HFFc6 (cell line): ENCODE data around the gene NIT1. TPM values are rescaled to one million over a fixed set of nuclear protein-coding genes. Genes with fewer than 3 reads are reported as not detected.

Source experiments
- DNase-seq: peaks from one replicate; pipeline ENCODE4 v3.0.0-alpha.2; 2018
- H3K27ac Mint-ChIP-seq: 2 replicates; pipeline ENCODE4 v1.8.0; 2020; ENCODE audit warnings: mild to moderate bottlenecking, mixed read lengths
- H3K27me3 Mint-ChIP-seq: 2 replicates; pipeline ENCODE4 v1.8.0; 2021; ENCODE audit warnings: mild to moderate bottlenecking, moderate library complexity, mixed read lengths; ENCODE audit not compliant: insufficient read depth
- H3K36me3 Mint-ChIP-seq: 2 replicates; pipeline ENCODE4 v1.8.0; 2021; ENCODE audit warnings: low read depth, mixed read lengths
- H3K4me1 Mint-ChIP-seq: 2 replicates; pipeline ENCODE4 v1.8.0; 2020; ENCODE audit warnings: low read depth, mixed read lengths
- H3K4me3 Mint-ChIP-seq: 2 replicates; pipeline ENCODE4 v1.8.0; 2020; ENCODE audit warnings: mild to moderate bottlenecking, moderate library complexity, mixed read lengths
- H3K9me3 Mint-ChIP-seq: 2 replicates; pipeline ENCODE4 v1.8.0; 2020; ENCODE audit warnings: mild to moderate bottlenecking, mixed read lengths
- CTCF ChIP-seq: fragments of 200-600 bp; sonication (generic); IDR thresholded peaks from 2 replicates; pipeline ENCODE4 v1.5.0; 2021; ENCODE audit warnings: antibody characterized with exemption, mild to moderate bottlenecking
- total RNA-seq, 6 experiments: library from RNA; stranded (reverse); fragmentation: NEBNext Ultra II Directional; extraction: Animal tissue kit (Norgen Biotek cat#: 25700); gene quantifications; 2 replicates in 1 of 6; 3 replicates in 5 of 6; pipeline ENCODE4 v1.2.3, GENCODE V29; 2021

The NIT1 gene
- total RNA-seq, 6 experiments from 2014 or later, result 26.2 to 35.1 (median 32.5) TPM

GRCh38 chr1:161086457-161086856, 31.4 kb upstream of the NIT1 start:
- H3K9me3 Mint-ChIP-seq, result no peaks in the 10 kb centered on the region
- no peak overlapping the region for H3K4me3 Mint-ChIP-seq
- H3K4me1 Mint-ChIP-seq, result peaks cover 69% of the 10 kb centered on the region
- DNase-seq, result no peak
- no peaks in the 10 kb centered on the region; the same call in 1 of the 2 replicates for H3K27me3 Mint-ChIP-seq
- no peak overlapping the region for H3K27ac Mint-ChIP-seq
- TF ChIP-seq CTCF, result no peak
- H3K36me3 Mint-ChIP-seq, result no peaks in the 10 kb centered on the region

GRCh38 chr1:161088587-161089110, 29.3 kb upstream of the NIT1 start:
- Mint-ChIP-seq H3K27ac (peak overlapping the region; percentile 40), H3K4me3 (no peak overlapping the region), H3K4me1 (peaks cover 66% of the 10 kb centered on the region), H3K27me3 (peaks cover 2% of the 10 kb centered on the region; the same call in 1 of the 2 replicates), H3K36me3 (no peaks in the 10 kb centered on the region), H3K9me3 (no peaks in the 10 kb centered on the region)
- no peak for TF ChIP-seq CTCF
- peak; percentile 37 for DNase-seq

- H3K36me3 Mint-ChIP-seq, result no peaks in the 10 kb centered on the region
- H3K27ac Mint-ChIP-seq, result peak within 1 kb of the TSS; percentile 40
- no peaks in the 10 kb centered on the region for H3K9me3 Mint-ChIP-seq
- peaks cover 2% of the 10 kb centered on the region; the same call in 1 of the 2 replicates for H3K27me3 Mint-ChIP-seq
- no peak within 1 kb of the TSS for H3K4me3 Mint-ChIP-seq
- no peak for TF ChIP-seq CTCF
- no peak for DNase-seq
- H3K4me1 Mint-ChIP-seq, result peaks cover 59% of the 10 kb centered on the region
Observed at GRCh38 chr1:161089251-161089924, 28.5 kb upstream of the NIT1 start, which contains the start of gene NECTIN4. NECTIN4 (minus strand) TSS chr1:161089558; CDS start chr1:161089296, 262 bp downstream.

- Mint-ChIP-seq H3K4me3 (no peak overlapping the region), H3K36me3 (no peaks in the 10 kb centered on the region), H3K27me3 (peaks cover 2% of the 10 kb centered on the region; the same call in 1 of the 2 replicates), H3K27ac (no peak overlapping the region), H3K9me3 (no peaks in the 10 kb centered on the region), H3K4me1 (peaks cover 54% of the 10 kb centered on the region)
- TF ChIP-seq CTCF, result no peak
- DNase-seq, result no peak
Observed at GRCh38 chr1:161089938-161090337, 28.0 kb upstream of the NIT1 start.

GRCh38 chr1:161090617-161091016, 27.3 kb upstream of the NIT1 start:
- H3K27ac Mint-ChIP-seq, result no peak overlapping the region
- H3K4me1 Mint-ChIP-seq, result peaks cover 47% of the 10 kb centered on the region

More at GRCh38 chr1:161090617-161091016, 27.3 kb upstream of the NIT1 start:
- H3K27me3 Mint-ChIP-seq, result peaks cover 2% of the 10 kb centered on the region; the same call in 1 of the 2 replicates
- no peak for TF ChIP-seq CTCF
- H3K4me3 Mint-ChIP-seq, result no peak overlapping the region
- H3K36me3 Mint-ChIP-seq, result no peaks in the 10 kb centered on the region
- DNase-seq, result no peak
- H3K9me3 Mint-ChIP-seq, result no peaks in the 10 kb centered on the region
